Measurements from ENCODE around the gene PDCD6IP.

PDCD6IP gene

DNA sequence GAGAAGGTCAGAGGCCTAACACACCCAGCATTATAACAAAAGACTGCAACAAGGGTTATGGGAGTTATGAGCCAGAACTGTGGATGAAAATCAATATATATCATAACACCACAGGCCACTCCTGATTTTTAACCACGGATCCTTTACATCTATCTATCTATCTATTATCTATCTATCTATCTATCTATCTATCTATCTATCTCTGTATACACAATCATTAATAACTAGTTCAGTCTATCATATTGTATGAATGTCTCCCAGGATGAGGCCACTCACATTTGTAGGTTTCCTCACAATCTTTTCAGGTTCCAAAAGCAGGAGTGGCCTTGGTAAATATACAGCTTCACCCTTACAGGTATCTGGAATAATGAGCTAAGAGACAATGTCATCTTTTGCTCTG, 94.2 kb downstream of the PDCD6IP start:
- no peak for DNase-seq
- no peak for ATAC-seq

- ATAC-seq (no peak), DNase-seq (no peak)
These were observed 97.2 kb downstream of the PDCD6IP start for GRCh38 chr3:33895658-33896057.

DNA sequence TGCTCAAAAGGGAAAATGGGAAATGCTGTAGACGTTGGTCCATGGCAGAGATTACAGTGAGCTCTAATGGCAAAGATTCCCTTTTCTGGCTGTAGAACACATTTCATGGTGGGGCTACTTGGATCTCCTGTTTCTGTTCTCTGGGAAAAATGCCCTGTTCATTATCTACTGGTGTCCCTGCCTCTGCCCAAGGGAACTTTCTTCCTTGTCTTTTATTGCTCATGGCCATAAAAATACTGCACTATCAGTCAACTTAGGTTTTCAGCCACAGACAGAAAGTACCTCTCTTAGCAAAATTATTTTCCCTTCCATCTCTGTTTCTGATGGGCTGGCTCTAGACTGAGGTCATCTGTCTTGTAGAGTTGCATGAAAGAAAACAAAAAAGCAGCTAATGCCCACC, 98.9 kb downstream of the PDCD6IP start:
- no peak for DNase-seq
- ATAC-seq: no peak

DNA sequence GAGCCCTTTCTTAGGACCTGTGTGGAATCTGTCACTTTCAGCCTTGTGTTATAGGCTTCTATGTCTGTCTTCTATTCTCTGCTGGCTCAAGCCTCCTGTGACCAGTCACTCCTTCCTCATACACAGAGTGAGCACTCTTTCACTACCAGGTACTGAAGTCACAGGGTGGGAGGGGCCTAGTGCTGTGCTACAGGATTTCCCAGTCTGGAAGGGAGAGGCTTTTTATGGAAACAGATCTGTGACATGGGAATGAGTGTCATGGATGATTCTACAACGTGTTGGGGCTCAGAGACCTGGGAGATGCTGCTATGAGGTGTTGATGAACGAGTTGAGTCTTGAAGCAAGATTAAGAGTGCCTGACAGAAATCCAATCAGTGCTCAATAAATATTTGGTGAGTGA, 100.5 kb downstream of the PDCD6IP start:
- no peak for ATAC-seq
- DNase-seq: no peak

- no peak for DNase-seq
- no peak for ATAC-seq
These were observed 102.0 kb downstream of the PDCD6IP start for GRCh38 chr3:33900440-33900808.

DNA sequence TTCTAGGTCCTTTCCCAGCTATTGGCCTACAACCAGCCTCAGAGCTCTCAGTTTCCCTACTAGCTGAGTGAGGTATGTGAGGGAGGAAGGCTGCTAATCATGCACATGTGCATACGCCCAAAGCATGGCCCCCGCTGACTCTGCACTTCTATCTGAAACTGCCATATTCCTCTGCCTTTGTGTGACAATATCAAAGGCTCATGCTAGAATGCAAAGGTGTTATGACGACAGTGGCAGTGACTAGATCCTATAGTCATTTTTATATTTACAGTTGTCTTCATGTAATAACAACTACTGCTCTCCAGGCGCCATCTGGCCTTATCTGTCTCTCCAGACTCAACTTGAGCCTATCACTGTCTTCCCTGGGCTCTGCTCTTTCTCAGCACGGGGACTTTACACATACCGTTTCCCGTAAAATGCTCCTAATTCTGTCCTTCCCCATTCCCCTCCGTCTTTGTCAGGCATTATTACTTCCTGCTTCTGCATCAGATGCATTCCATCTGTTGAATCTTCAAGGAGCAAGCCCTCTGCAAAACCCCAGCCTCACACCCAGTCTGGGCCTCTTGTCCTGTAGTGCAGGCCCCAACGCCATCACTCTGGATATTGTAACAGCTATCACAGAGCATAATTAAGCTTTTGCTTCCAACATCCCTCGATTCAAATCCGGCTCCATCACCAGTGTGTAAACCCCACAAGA, 102.5 kb downstream of the PDCD6IP start:
- DNase-seq (no peak), ATAC-seq (no peak)

DNA sequence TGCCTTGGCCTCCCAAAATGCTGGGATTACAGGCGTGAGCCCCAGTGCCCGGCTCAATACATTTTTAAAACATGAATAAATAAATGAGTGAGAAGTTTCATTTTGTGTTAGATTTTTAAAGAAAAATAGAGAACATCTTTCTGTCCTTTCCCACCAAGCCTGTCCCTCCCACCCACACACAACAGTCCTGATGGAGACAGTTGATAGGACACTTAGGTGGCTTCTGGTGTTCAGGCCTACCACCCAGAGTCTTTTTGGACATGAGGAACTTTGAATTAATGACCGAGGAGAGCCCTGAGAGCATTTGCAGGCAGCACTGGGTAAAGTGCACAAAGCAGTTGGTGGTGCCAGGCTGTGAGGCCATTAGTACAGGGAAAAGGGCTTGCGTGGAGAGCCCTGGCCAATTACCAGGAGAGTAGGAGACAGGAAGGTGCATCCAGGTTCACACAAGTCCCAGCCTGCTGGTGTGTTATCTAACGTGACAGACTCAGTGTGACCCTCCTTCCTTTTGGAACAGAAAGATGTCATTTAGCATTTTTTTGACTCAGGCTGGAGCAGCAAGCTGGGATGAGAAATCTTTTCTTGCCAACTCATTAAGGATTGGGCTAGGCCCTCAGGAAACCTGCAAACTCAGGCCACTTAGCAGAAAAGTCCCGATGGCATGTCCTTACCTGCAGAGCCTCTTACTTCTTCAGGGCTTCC, 103.6 kb downstream of the PDCD6IP start:
- ATAC-seq (no peak), DNase-seq (no peak)

GRCh38 chr3:33904730-33905129, 106.3 kb downstream of the PDCD6IP start:
- DNase-seq (no peak), ATAC-seq (no peak)

DNA sequence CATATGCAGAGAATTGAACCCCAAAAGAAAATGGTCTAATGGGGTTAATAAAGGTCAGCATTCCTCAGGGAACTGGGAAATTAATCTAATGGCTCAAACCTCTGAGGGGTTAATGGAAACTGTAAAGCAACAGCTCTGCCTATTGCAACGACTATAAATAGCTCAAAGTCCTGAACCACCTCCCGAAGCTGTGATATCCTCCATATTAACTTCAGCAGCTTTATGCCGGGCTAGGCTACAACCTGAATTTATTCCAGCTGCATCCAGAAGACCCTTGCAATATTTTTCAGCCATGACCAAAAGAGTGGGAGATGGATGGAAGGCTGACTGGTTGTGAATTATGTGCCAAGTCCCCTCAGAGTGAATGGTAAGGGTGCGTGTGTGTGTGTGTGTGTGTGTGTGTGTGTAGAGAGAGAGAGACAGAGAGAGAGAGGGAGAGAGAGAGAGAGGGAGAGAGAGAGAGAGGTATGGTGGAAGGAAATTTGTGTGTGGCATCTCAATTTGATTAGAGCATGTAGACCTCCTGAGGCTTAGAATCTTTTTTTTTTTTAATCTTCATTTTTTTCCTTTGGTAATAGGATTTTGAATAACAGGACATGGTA, 109.9 kb downstream of the PDCD6IP start:
- no peak for DNase-seq
- ATAC-seq: no peak

DNA sequence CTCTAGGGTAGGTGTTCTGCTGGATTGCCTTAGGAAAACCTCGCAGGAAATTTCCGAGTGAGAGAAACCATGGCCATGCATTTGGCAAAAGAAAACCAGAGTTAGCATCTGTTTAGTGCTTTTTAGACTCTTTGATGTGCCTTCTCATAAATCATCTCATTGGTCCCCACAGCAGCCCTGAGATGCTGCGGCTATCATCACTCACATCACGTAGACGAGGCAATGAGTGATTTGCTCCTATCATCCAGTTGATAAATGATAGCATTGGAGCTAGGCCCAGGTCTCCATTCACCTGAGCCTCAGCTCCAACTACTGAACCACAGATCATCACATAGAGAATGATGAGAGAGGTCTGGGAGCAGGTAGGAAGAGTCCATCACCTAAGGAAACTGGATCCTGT, 111.1 kb downstream of the PDCD6IP start:
- ATAC-seq (no peak), DNase-seq (no peak)

GRCh38 chr3:33910031-33910430, 111.6 kb downstream of the PDCD6IP start:
- ATAC-seq (no peak), DNase-seq (no peak)

- DNase-seq (no peak), ATAC-seq (peak; percentile 40)
These were observed 113.3 kb downstream of the PDCD6IP start for GRCh38 chr3:33911525-33912322.

DNA sequence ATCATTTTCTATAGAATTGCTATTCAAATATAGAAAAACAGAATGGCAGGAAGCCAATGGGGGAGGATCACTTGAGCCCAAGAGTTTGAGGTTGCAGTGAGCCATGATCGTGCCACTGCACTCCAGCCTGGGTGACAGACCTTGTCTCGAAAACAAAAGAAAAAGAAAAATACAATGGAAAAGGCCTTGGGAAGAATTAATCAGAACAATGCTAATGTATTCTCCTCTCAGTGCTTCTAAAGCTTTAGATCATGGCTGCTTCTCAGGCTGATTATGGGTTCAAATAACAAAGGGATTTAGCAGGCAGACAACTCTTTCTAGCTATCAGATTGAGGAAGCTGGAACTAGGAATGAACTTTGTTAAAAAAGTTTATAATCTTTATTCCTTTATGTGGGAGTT, 115.8 kb downstream of the PDCD6IP start:
- DNase-seq (no peak), ATAC-seq (no peak)

DNA sequence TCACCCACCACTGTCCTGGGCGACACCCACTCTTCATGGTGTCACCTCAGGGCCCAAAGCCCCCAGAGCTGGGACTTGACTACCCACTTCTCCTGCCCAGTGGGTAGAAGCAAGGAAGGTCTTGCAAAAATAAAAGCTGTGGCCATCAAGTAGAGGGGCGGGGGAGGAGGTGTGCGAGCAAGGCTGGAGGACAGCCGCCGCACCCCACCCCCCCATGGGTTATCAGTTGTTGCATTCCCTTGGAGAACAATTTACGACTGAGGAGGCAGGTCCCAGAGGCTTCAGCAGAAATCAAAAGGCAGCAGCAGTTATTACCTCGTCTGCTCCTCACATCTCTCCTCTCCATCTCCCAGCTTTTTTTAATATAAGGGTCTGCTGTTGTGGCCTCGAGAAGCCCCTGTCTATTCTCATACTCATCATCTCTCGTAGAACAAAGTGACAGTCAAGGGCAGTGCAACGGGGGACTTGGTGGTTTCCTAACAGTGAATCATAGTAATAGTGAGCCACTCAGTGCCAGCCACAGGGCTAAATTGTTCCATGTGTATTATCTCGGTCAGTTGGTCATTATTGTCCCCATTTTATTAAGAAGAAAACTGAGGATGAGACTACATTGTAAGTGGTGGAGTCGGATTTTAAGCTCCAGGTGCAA, 116.4 kb downstream of the PDCD6IP start:
- DNase-seq: no peak
- no peak for ATAC-seq

DNA sequence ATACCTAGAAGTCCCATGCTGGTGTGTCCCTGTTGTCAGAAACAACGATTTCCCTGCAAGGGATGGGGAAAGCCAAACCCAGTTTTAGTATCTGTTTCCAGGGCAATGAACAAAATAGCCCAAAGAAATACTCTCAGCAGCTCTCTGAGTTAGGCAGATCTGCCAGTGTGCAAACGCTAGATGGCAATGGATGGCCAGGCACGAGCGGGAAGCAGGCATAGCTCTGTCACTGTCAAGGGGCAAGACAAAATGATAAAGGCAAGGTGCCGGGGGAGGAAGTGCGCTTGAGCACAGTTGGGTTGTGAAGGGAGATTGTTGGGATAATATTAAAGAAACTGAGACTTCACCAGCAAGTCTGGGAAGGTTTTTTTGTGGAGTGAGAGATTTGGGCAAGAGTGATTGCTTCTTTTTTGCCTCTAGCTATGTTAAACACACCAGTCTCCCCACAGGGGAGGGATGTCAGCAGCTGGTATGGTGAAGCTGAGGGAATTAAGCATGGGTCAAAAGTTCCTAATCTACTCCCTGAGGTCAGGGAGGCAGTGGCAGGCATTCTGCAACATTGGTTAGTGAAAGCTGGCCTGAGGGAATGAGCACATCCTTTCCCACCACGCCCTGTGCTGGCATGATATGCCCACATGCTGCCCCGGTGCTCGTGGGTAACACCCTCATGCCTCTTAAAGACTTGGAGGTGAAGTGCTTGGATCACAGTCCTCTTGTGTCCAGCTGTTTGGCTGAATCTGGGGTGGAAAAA, 117.5 kb downstream of the PDCD6IP start:
- DNase-seq: peak; percentile 6
- ATAC-seq: peak; percentile 62

DNA sequence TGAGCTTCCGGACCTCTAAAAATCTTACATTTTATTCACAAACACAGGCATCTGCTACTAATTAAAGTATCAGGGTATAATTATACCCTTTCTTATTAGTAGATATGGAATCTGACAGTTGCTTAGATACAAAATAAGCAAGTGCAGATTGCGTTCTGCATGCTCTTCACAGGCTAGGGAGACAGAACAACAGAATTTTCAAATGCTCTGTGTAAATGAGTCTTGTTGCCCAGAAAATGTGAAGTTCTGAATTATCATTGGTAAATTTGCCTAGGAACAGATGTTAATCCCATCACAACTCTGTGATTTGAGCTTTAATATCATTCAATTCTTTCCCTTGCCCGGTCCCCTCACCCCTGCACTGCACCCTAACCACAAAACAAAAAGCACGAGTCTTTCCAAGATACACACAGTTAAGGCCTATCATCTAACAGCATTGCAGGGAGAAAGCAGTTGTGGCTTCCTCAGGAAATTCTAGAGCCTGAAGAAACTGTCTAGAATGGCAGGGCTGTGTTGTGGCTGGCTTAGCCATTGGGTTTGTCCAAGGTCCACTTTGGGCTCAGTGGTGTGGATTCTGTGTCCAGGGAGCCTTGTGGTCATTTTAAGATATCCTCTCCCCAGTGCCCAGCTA, 119.8 kb downstream of the PDCD6IP start:
- ATAC-seq: no peak
- DNase-seq: no peak

All from stimulated activated naive CD8-positive, alpha-beta T cell treated with anti-CD3 and anti-CD28 coated beads, Interleukin-15, Interleukin-2, amounts not matched to agents 100 U/mL and 50 U/mL, for 24 hours (primary cell).